GM06990 (cell line): Measurements from ENCODE around the gene KLK15.
"Not testable (repeated sequence)": the region's sequence is repeated elsewhere in the genome, so short reads cannot be mapped to it uniquely, and the experiment has no call there.

Source experiments
- DNase-seq: peaks from one replicate; pipeline ENCODE4 v3.0.0-alpha.2; 2011; ENCODE audit not compliant: insufficient read length; ENCODE audit errors: extremely low read depth
- H3K27me3 ChIP-seq: replicated peaks from 2 replicates; pipeline ENCODE4 v1.6.0; 2011; ENCODE audit warnings: low read length; ENCODE audit not compliant: control insufficient read depth, insufficient read depth
- H3K36me3 ChIP-seq: 2 replicates; pipeline ENCODE4 v1.5.1; 2011; ENCODE audit warnings: low read length; ENCODE audit not compliant: control insufficient read depth, insufficient read depth
- H3K4me3 ChIP-seq: replicated peaks from 2 replicates; pipeline ENCODE4 v1.5.1; 2011; ENCODE audit warnings: low read depth, mild to moderate bottlenecking, control low read depth, low read length
- CTCF ChIP-seq: IDR thresholded peaks from 2 replicates; pipeline ENCODE4 v1.5.1; 2011; ENCODE audit warnings: low read length, control low read depth, mild to moderate bottlenecking, inconsistent platforms; ENCODE audit not compliant: insufficient read depth, poor library complexity, severe bottlenecking

Gene KLK15

GRCh38 chr19:50785329-50785728, 48.0 kb downstream of the KLK15 start:
- H3K36me3 ChIP-seq: no peaks in the 10 kb centered on the region
- DNase-seq: no peak
- no peak overlapping the region for H3K4me3 ChIP-seq
- TF ChIP-seq CTCF: no peak
- no peaks in the 10 kb centered on the region for H3K27me3 ChIP-seq

- Histone ChIP-seq H3K4me3 (no peak overlapping the region), H3K36me3 (no peaks in the 10 kb centered on the region), H3K27me3 (no peaks in the 10 kb centered on the region)
- TF ChIP-seq CTCF: no peak
- DNase-seq: no peak
Measured at GRCh38 chr19:50784710-50785109, 48.7 kb downstream of the KLK15 start.

GRCh38 chr19:50783848-50784152, 49.6 kb downstream of the KLK15 start:
- H3K27me3 ChIP-seq, H3K36me3 ChIP-seq, DNase-seq, H3K4me3 ChIP-seq: not testable (repeated sequence)

GRCh38 chr19:50780753-50781435, 52.5 kb downstream of the KLK15 start:
- Histone ChIP-seq H3K4me3 (no peak overlapping the region), H3K27me3 (no peaks in the 10 kb centered on the region; the same call in 1 of the 2 replicates), H3K36me3 (no peaks in the 10 kb centered on the region)
- no peak for TF ChIP-seq CTCF
- no peak for DNase-seq

GRCh38 chr19:50779504-50780457, 53.6 kb downstream of the KLK15 start:
- H3K27me3 ChIP-seq: no peaks in the 10 kb centered on the region; the same call in 1 of the 2 replicates
- no peak for TF ChIP-seq CTCF
- no peak for DNase-seq
- no peaks in the 10 kb centered on the region for H3K36me3 ChIP-seq
- H3K4me3 ChIP-seq: no peak overlapping the region

GRCh38 chr19:50778906-50779430, 54.4 kb downstream of the KLK15 start:
- H3K36me3 ChIP-seq: no peaks in the 10 kb centered on the region
- no peak for DNase-seq
- no peaks in the 10 kb centered on the region; the same call in 1 of the 2 replicates for H3K27me3 ChIP-seq
- no peak overlapping the region for H3K4me3 ChIP-seq
- no peak for TF ChIP-seq CTCF
